Cardiac muscle cell (in vitro differentiated cells and primary cell): ENCODE results near the gene ARHGAP26. TPM values are rescaled to one million over a fixed set of nuclear protein-coding genes. Genes with fewer than 3 reads are reported as not detected.
A peak's percentile ranks its signal among the peaks of the same experiment; 100 is the strongest.

Source experiments
- DNase-seq, 2 donors: peaks; one replicate each; pipeline versions ENCODE4 v3.0.0 to v3.0.0-alpha.2; 2010 to 2017; ENCODE audit warnings: low read depth in 1 of 2, low spot score in 1 of 2
- H3K27ac ChIP-seq: fragments of 200-600 bp; sonication (generic); 2 replicates; pipeline ENCODE4 v1.5.1; 2016
- H3K27me3 ChIP-seq: fragments of 200-600 bp; sonication (generic); 2 replicates; pipeline ENCODE4 v1.6.0; 2016; ENCODE audit warnings: control low read depth
- H3K36me3 ChIP-seq: fragments of 200-600 bp; sonication (generic); 2 replicates; pipeline ENCODE4 v1.5.1; 2016; ENCODE audit warnings: control low read depth
- H3K4me1 ChIP-seq: fragments of 200-600 bp; sonication (generic); 2 replicates; pipeline ENCODE4 v1.8.1; 2017; ENCODE audit warnings: low read depth, mild to moderate bottlenecking, mixed run types
- H3K4me3 ChIP-seq: fragments of 200-600 bp; sonication (generic); 2 replicates; pipeline ENCODE4 v1.5.1; 2016; ENCODE audit warnings: mild to moderate bottlenecking
- H3K9me3 ChIP-seq: fragments of 200-600 bp; sonication (generic); 2 replicates; pipeline ENCODE4 v1.5.1; 2017; ENCODE audit warnings: low read depth, mild to moderate bottlenecking, control low read depth
- polyA plus RNA-seq: library from polyadenylated mRNA; unstranded; fragments of >200 nt; fragmentation: Nextera tagmentation; extraction: Ambion mirVana; gene quantifications from 2 replicates; pipeline ENCODE4 v1.2.1, GENCODE V29; 2016
- total RNA-seq: library from RNA; depleted of rRNA; stranded (reverse); fragments of >200 nt; gene quantifications from 2 replicates; pipeline ENCODE4 v1.2.3, GENCODE V29; 2016
- TF ChIP-seq, protein P1 (sequence below): IDR thresholded peaks from 2 replicates; pipeline ENCODE4 v1.5.1; 2012; ENCODE audit warnings: low read depth, mild to moderate bottlenecking, low read length

ARHGAP26 gene
- total and polyA plus RNA-seq, 2 experiments from 2014 or later: 12.7 to 16.2 TPM

DNA sequence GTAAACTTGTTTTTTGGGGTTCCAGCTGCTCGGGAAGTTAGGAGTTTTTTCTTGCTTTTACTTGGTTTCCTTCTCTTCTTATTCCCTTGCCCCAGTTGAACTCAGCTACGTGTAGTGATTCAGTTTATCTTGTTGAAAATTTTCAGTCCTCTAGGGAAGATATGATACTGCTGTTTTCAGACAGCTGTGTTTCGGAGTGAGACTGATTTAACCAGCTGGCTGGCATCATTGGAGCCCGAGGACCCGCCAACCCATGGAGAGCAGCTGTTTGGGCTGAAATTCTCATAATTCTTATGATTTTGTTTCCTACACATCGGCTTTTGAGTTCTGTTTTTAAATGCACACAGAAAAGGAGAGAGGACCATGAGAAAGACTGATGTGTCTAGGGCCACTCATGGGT is 361.8 kb downstream of the ARHGAP26 start:
- Histone ChIP-seq H3K27me3 (no peaks in the 10 kb centered on the region), H3K9me3 (no peaks in the 10 kb centered on the region), H3K36me3 (no peaks in the 10 kb centered on the region), H3K27ac (no peak overlapping the region), H3K4me3 (no peak overlapping the region), H3K4me1 (peaks cover 36% of the 10 kb centered on the region)
- DNase-seq: no peak
- TF ChIP-seq, protein P1, sequence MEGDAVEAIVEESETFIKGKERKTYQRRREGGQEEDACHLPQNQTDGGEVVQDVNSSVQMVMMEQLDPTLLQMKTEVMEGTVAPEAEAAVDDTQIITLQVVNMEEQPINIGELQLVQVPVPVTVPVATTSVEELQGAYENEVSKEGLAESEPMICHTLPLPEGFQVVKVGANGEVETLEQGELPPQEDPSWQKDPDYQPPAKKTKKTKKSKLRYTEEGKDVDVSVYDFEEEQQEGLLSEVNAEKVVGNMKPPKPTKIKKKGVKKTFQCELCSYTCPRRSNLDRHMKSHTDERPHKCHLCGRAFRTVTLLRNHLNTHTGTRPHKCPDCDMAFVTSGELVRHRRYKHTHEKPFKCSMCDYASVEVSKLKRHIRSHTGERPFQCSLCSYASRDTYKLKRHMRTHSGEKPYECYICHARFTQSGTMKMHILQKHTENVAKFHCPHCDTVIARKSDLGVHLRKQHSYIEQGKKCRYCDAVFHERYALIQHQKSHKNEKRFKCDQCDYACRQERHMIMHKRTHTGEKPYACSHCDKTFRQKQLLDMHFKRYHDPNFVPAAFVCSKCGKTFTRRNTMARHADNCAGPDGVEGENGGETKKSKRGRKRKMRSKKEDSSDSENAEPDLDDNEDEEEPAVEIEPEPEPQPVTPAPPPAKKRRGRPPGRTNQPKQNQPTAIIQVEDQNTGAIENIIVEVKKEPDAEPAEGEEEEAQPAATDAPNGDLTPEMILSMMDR: no peak

DNA sequence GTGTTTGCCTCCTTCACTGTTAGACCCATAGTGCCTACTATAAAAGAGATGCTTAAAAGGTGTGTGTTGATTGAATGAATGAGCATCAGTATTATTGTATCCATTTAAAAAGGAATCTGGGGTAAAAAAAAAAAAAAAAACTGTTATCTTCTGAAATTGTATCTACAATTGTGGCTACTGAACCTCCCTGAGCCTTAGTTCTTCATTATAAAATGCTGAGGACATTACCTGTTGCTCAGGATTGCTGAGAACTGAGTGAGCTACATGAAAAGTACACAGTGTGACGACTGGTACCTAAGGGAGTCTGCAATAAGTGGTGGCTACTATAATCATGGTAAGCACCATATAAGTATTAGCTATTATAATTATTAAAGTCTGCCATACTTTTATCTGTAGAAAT is 362.6 kb downstream of the ARHGAP26 start:
- no peaks in the 10 kb centered on the region for H3K27me3 ChIP-seq
- no peaks in the 10 kb centered on the region for H3K9me3 ChIP-seq
- DNase-seq: no peak
- H3K4me1 ChIP-seq: peaks cover 34% of the 10 kb centered on the region
- no peaks in the 10 kb centered on the region for H3K36me3 ChIP-seq
- no peak overlapping the region for H3K27ac ChIP-seq
- TF ChIP-seq, protein P1: no peak
- no peak overlapping the region for H3K4me3 ChIP-seq

GRCh38 chr5:143133721-143134120 is 363.5 kb downstream of the ARHGAP26 start:
- no peak overlapping the region for H3K27ac ChIP-seq
- TF ChIP-seq, protein P1: no peak

GRCh38 chr5:143134269-143134668 is 364.1 kb downstream of the ARHGAP26 start:
- Histone ChIP-seq H3K36me3 (no peaks in the 10 kb centered on the region), H3K9me3 (no peaks in the 10 kb centered on the region), H3K4me3 (no peak overlapping the region), H3K27me3 (no peaks in the 10 kb centered on the region), H3K4me1 (peaks cover 30% of the 10 kb centered on the region), H3K27ac (no peak overlapping the region)
- TF ChIP-seq, protein P1: no peak
- no peak for DNase-seq

More at GRCh38 chr5:143133721-143134120, 363.5 kb downstream of the ARHGAP26 start:
- H3K36me3 ChIP-seq: no peaks in the 10 kb centered on the region
- no peak overlapping the region for H3K4me3 ChIP-seq
- no peaks in the 10 kb centered on the region for H3K27me3 ChIP-seq
- DNase-seq: peak in 1 of 2 donors; percentile 89
- peaks cover 27% of the 10 kb centered on the region for H3K4me1 ChIP-seq
- no peaks in the 10 kb centered on the region for H3K9me3 ChIP-seq

- peak overlapping the region; percentile 38 for H3K27ac ChIP-seq
- peaks cover 37% of the 10 kb centered on the region for H3K4me1 ChIP-seq
- TF ChIP-seq, protein P1: no peak
- H3K36me3 ChIP-seq: no peaks in the 10 kb centered on the region
- no peaks in the 10 kb centered on the region for H3K9me3 ChIP-seq
- H3K4me3 ChIP-seq: no peak overlapping the region
- H3K27me3 ChIP-seq: no peaks in the 10 kb centered on the region
- DNase-seq: no peak
Observed at GRCh38 chr5:143134900-143135299, 364.7 kb downstream of the ARHGAP26 start.
